Karpas-422 (cell line): ENCODE results near the gene COL6A2. TPM values are rescaled to one million over a fixed set of nuclear protein-coding genes. Genes with fewer than 3 reads are reported as not detected.

Experiments used
- DNase-seq: peaks from one replicate; pipeline ENCODE4 v3.0.0-alpha.2; 2015
- H2AFZ ChIP-seq: fragments of 200-600 bp; sonication (generic); 2 replicates; pipeline ENCODE4 v1.6.1; 2014; ENCODE audit warnings: antibody characterized with exemption, low read length, mixed read lengths
- H3K27ac ChIP-seq: fragments of 200-600 bp; sonication (generic); 2 replicates; pipeline ENCODE4 v1.5.1; 2014; ENCODE audit warnings: mild to moderate bottlenecking, low read length, moderate library complexity
- H3K27me3 ChIP-seq: fragments of 200-600 bp; sonication (generic); 2 replicates; pipeline ENCODE4 v1.6.1; 2014; ENCODE audit warnings: low read length, mixed read lengths
- H3K36me3 ChIP-seq: fragments of 200-600 bp; sonication (generic); 2 replicates; pipeline ENCODE4 v1.6.1; 2014; ENCODE audit warnings: low read length, mixed read lengths; ENCODE audit not compliant: insufficient read depth
- H3K4me1 ChIP-seq: fragments of 200-600 bp; sonication (generic); 2 replicates; pipeline ENCODE4 v1.6.1; 2014; ENCODE audit warnings: mild to moderate bottlenecking, low read length, mixed read lengths
- H3K4me2 ChIP-seq: fragments of 200-600 bp; sonication (generic); 2 replicates; pipeline ENCODE4 v1.6.1; 2014; ENCODE audit warnings: low read length, low read depth, mild to moderate bottlenecking; ENCODE audit not compliant: poor library complexity, severe bottlenecking
- H3K4me3 ChIP-seq: fragments of 200-600 bp; sonication (generic); 2 replicates; pipeline ENCODE4 v1.5.1; 2014; ENCODE audit warnings: mild to moderate bottlenecking, antibody characterized with exemption, low read length, mixed read lengths
- H3K79me2 ChIP-seq: fragments of 200-600 bp; sonication (generic); 2 replicates; pipeline ENCODE4 v1.6.1; 2014; ENCODE audit warnings: mild to moderate bottlenecking, low read length, mixed read lengths
- H3K9ac ChIP-seq: fragments of 200-600 bp; sonication (generic); 2 replicates; pipeline ENCODE4 v1.6.0; 2014; ENCODE audit warnings: low read length
- H3K9me2 ChIP-seq: fragments of 200-600 bp; sonication (generic), shearing (Covaris generic); replicated peaks from 2 replicates; pipeline ENCODE4 v1.6.0; 2014; ENCODE audit warnings: mild to moderate bottlenecking, low read length, moderate library complexity; ENCODE audit not compliant: insufficient read depth
- H3K9me3 ChIP-seq: fragments of 300-700, 200-600 bp; sonication (generic); 2 replicates; pipeline ENCODE4 v1.6.1; 2014; ENCODE audit warnings: low read length, mixed read lengths
- H4K20me1 ChIP-seq: fragments of 200-600 bp; sonication (generic); 2 replicates; pipeline ENCODE4 v1.6.1; 2014; ENCODE audit warnings: mild to moderate bottlenecking, antibody characterized with exemption, low read length, low read depth; ENCODE audit not compliant: insufficient read depth
- total RNA-seq: library from RNA; depleted of rRNA; stranded (reverse); fragments of >200 nt; shearing (Covaris generic); gene quantifications from 2 replicates; pipeline ENCODE4 v1.2.3, GENCODE V29; 2014; ENCODE audit warnings: low replicate concordance

COL6A2 gene
- total RNA-seq, 1 experiment from 2014 or later, result not detected

DNA sequence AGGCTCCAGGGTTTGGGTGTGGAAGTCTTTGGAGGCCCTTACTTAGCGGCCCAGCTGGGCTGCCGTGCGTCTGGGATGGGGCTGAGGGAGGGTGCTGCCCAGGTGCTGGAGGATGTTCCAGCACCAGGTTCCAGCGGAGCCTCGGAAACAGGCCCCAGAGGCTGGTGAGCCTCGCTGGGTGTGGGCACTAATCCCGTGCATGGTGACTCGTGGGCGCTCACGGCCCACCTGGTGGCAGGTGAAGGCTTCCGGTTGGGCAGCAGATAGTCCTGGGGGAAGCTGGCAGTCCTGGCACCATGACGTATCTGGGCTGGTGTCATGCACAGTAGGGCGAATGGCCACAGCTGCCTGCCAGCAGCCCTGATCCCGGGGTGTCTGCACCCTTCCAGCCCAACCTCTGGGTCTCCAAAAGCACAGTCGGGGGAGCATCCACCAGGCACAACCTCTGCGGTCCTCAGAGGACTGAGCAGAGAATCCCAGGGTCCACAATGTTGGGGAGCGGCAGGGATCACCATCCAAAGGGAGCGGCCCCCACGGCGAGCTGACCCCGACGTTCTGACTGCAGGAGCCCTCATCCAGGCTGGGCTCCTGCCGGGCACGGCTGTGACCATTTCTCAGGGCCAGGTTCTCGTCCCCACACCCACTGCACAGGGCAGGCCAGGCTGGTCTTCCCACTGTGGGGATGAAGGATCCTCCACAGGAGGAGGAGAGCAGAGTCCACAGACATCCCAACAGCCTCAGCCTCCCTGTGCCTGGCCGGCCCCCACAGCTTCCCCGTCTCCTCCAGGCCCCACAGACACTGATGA lies 32.1 kb downstream of the COL6A2 start:
- Histone ChIP-seq H3K27me3 (no peaks in the 10 kb centered on the region), H3K9me3 (no peaks in the 10 kb centered on the region), H3K36me3 (no peaks in the 10 kb centered on the region), H3K9me2 (no peaks in the 10 kb centered on the region), H2AFZ (no peak overlapping the region), H3K4me2 (no peak overlapping the region), H3K79me2 (no peaks in the 10 kb centered on the region), H3K9ac (no peak overlapping the region), H3K4me1 (peaks cover 4% of the 10 kb centered on the region; the same call in 1 of the 2 replicates), H3K4me3 (no peak overlapping the region), H3K27ac (no peak overlapping the region), H4K20me1 (no peaks in the 10 kb centered on the region)
- DNase-seq, result no peak

- no peak overlapping the region for H3K27ac ChIP-seq
- no peaks in the 10 kb centered on the region for H3K9me2 ChIP-seq
- no peaks in the 10 kb centered on the region for H3K79me2 ChIP-seq
- no peak overlapping the region for H3K4me3 ChIP-seq
- no peaks in the 10 kb centered on the region for H3K27me3 ChIP-seq
- no peak overlapping the region for H3K9ac ChIP-seq
- DNase-seq, result no peak
- no peak overlapping the region for H2AFZ ChIP-seq
- H3K9me3 ChIP-seq, result no peaks in the 10 kb centered on the region
- H3K4me1 ChIP-seq, result peaks cover 4% of the 10 kb centered on the region; the same call in 1 of the 2 replicates
- no peak overlapping the region for H3K4me2 ChIP-seq
- no peaks in the 10 kb centered on the region for H3K36me3 ChIP-seq
- H4K20me1 ChIP-seq, result no peaks in the 10 kb centered on the region
These were observed 33.1 kb downstream of the COL6A2 start for GRCh38 chr21:46130831-46131587.

GRCh38 chr21:46131588-46131837 lies 33.6 kb downstream of the COL6A2 start:
- Histone ChIP-seq H4K20me1 (no peaks in the 10 kb centered on the region), H3K9me3 (no peaks in the 10 kb centered on the region), H3K4me3 (no peak overlapping the region), H3K4me1 (peaks cover 4% of the 10 kb centered on the region; the same call in 1 of the 2 replicates), H3K79me2 (no peaks in the 10 kb centered on the region), H3K9me2 (no peaks in the 10 kb centered on the region), H3K27me3 (no peaks in the 10 kb centered on the region), H3K4me2 (no peak overlapping the region), H3K36me3 (no peaks in the 10 kb centered on the region), H2AFZ (no peak overlapping the region), H3K27ac (no peak overlapping the region), H3K9ac (no peak overlapping the region)
- no peak for DNase-seq

DNA sequence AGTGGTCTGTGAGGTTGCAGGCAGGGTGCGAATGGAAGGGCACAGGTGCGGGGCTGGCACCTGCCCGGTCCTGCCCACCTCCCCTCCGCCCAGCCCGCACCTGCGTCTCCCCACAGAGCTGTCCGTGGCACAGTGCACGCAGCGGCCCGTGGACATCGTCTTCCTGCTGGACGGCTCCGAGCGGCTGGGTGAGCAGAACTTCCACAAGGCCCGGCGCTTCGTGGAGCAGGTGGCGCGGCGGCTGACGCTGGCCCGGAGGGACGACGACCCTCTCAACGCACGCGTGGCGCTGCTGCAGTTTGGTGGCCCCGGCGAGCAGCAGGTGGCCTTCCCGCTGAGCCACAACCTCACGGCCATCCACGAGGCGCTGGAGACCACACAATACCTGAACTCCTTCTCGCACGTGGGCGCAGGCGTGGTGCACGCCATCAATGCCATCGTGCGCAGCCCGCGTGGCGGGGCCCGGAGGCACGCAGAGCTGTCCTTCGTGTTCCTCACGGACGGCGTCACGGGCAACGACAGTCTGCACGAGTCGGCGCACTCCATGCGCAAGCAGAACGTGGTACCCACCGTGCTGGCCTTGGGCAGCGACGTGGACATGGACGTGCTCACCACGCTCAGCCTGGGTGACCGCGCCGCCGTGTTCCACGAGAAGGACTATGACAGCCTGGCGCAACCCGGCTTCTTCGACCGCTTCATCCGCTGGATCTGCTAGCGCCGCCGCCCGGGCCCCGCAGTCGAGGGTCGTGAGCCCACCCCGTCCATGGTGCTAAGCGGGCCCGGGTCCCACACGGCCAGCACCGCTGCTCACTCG lies 34.1 kb downstream of the COL6A2 start:
- Histone ChIP-seq H3K4me1 (peaks cover 2% of the 10 kb centered on the region; the same call in 1 of the 2 replicates), H3K4me2 (no peak overlapping the region), H3K9ac (no peak overlapping the region), H2AFZ (no peak overlapping the region), H3K79me2 (no peaks in the 10 kb centered on the region), H3K4me3 (no peak overlapping the region), H4K20me1 (no peaks in the 10 kb centered on the region), H3K9me2 (no peaks in the 10 kb centered on the region), H3K27ac (no peak overlapping the region), H3K9me3 (no peaks in the 10 kb centered on the region), H3K27me3 (no peaks in the 10 kb centered on the region), H3K36me3 (no peaks in the 10 kb centered on the region)
- no peak for DNase-seq

GRCh38 chr21:46135782-46136395 lies 38.0 kb downstream of the COL6A2 start:
- Histone ChIP-seq H3K27ac (no peak overlapping the region), H3K79me2 (no peaks in the 10 kb centered on the region), H3K4me2 (no peak overlapping the region), H3K9me3 (no peaks in the 10 kb centered on the region), H3K9ac (no peak overlapping the region), H4K20me1 (no peaks in the 10 kb centered on the region), H3K27me3 (no peaks in the 10 kb centered on the region), H2AFZ (no peak overlapping the region), H3K36me3 (no peaks in the 10 kb centered on the region), H3K9me2 (no peaks in the 10 kb centered on the region), H3K4me1 (no peaks in the 10 kb centered on the region), H3K4me3 (no peak overlapping the region)
- DNase-seq, result no peak

DNA sequence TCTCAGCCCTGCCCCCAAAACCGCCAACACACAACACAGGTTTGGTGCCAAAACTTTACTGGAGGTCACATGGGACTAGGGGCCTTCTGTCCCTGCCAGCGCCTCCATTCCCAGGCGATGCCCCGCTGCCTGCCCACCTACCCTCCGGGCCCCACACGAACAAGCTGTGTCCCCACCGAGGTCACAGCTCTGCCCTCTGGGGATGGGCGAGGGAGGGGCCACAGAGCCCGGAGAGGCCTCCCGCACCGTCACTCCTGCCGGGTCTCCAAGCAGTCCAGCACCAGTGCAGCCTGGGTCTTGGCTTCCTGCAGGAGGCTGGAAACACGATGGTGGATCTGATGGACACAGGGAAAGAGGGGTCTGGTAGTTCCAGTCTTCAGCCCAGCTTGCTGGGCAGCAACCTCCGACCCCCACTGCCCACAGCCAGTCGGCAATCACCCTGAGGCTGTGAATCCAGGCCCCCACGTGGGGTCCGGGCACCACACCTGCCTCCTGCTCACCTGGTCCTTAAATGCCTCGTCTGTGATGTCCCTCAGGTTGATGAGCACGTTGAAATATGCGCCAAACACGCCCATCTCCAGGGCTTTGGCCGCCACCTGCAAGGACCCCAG lies 38.9 kb downstream of the COL6A2 start:
- DNase-seq, result no peak
- no peaks in the 10 kb centered on the region for H3K36me3 ChIP-seq

DNA sequence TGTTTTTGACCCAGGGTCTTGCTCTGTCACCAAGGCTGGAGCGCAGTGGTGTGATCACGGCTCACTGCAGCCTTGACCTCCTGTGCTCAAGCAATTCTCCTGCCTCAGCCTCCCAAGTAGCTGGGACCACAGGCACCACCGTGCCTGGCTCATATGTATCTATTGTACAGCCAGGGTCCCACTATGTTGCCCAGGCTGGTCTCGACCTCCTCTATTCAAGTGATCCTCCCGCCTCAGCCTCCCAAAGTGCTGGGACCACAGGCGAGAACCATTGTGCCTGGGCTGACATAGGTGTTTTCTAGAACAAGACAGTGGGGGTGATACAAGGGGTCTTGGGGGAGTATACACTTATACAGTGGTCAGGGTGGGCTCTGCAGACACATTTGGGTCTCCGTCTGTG lies 40.0 kb downstream of the COL6A2 start:
- H3K4me3 ChIP-seq, result no peak overlapping the region
- no peaks in the 10 kb centered on the region for H3K4me1 ChIP-seq
- no peaks in the 10 kb centered on the region for H4K20me1 ChIP-seq
- H3K9me3 ChIP-seq, result no peaks in the 10 kb centered on the region
- H3K9me2 ChIP-seq, result no peaks in the 10 kb centered on the region
- H2AFZ ChIP-seq, result no peak overlapping the region
- H3K27ac ChIP-seq, result no peak overlapping the region
- H3K27me3 ChIP-seq, result no peaks in the 10 kb centered on the region
- H3K4me2 ChIP-seq, result no peak overlapping the region
- no peak overlapping the region for H3K9ac ChIP-seq
- no peak for DNase-seq
- no peaks in the 10 kb centered on the region for H3K36me3 ChIP-seq
- no peaks in the 10 kb centered on the region for H3K79me2 ChIP-seq

More for the DNA sequence above, 38.9 kb downstream of the COL6A2 start:
- no peak overlapping the region for H3K4me3 ChIP-seq
- H3K79me2 ChIP-seq, result no peaks in the 10 kb centered on the region
- H3K9me3 ChIP-seq, result no peaks in the 10 kb centered on the region
- no peak overlapping the region for H2AFZ ChIP-seq
- H3K9ac ChIP-seq, result no peak overlapping the region
- H3K27ac ChIP-seq, result no peak overlapping the region
- H3K9me2 ChIP-seq, result no peaks in the 10 kb centered on the region
- H3K4me2 ChIP-seq, result no peak overlapping the region
- no peaks in the 10 kb centered on the region for H3K4me1 ChIP-seq
- H4K20me1 ChIP-seq, result no peaks in the 10 kb centered on the region
- no peaks in the 10 kb centered on the region for H3K27me3 ChIP-seq
